GM21381 (cell line): Measurements from ENCODE around the gene OR11H12.
"Not testable (repeated sequence)": the region's sequence is repeated elsewhere in the genome, so short reads cannot be mapped to it uniquely, and the experiment has no call there.

Experiments used
- ATAC-seq: cut with Tn5 transposase; IDR thresholded peaks from one replicate; pipeline ENCODE4 v1.9.1; 2021; ENCODE audit warnings: mild to moderate bottlenecking, moderate library complexity; ENCODE audit not compliant: unreplicated experiment

The OR11H12 gene, protein sequence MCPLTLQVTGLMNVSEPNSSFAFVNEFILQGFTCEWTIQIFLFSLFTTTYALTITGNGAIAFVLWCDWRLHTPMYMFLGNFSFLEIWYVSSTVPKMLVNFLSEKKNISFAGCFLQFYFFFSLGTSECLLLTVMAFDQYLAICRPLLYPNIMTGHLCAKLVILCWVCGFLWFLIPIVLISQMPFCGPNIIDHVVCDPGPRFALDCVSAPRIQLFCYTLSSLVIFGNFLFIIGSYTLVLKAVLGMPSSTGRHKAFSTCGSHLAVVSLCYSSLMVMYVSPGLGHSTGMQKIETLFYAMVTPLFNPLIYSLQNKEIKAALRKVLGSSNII

DNA sequence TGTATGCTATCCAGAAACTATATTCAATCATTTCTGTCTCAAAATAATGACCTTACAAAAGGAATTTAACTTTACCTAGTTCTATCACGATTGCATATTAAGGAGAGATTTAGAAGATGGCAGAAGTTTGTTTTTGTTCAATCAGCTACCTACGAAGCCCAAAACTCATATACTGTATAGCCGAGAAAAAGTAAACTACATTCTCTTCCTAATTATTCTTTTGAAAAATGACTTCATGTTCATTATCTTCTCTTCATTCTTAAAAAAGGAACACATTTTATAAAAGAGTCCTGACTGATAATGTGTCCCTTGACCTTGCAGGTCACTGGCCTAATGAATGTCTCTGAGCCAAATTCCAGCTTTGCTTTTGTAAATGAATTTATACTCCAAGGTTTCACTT lies at the start of gene OR11H12:
Gene OR11H12 (plus strand): TSS at position 301 of the 400 bp plus-strand sequence. CDS start 0 bp downstream, at position 301.
- ATAC-seq, result not testable (repeated sequence)

DNA sequence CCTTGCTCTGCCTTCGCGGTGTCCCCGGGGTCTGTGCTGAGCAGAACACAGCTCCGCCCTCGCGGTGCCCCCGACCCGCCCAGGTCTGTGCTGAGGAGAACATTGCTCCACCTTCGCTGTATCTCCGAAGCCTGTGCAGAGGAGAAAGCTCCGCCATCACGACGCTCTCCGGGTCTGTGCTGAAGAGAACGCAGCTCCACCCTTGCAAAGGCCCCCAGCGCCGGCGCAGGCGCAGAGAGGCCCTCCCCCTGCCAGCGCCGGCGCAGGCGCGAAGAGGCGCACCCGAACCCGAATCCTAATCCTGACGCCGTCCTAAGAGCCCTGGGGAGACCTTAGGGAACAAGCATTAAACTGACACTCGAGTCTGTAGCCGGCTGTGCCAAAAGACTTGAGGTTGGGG lies 18.0 kb upstream of the OR11H12 start:
- not testable (repeated sequence) for ATAC-seq

DNA sequence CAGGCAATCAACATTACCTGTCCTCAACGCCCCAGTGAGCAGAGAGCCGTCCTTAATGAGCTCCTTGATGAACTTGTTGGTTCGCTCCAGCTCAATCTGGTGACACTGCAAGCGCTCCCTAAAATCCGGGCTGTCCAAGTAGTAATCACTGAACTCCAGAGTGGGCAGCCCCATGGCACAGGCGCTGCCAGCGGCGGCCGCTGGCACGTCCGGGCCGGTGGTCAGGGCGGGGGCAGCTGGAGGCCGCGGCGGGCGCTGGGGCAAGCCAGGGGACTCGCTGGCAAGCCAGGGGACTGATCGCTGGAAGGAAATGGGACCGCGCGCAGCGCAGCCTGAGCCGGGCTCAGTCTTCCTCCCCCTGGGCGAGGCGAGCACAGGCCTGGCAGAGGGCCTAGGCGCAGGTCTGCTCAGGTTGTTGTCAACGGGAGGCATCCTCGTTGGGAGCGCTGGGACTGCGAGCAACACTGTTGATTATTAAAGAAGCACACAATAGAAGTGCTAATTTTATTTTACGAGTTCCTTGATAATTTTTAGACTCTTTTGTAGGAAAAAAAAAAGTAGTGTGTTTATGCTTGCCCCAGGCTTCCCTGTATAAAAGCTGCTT lies 25.8 kb downstream of the OR11H12 start:
- ATAC-seq, result not testable (repeated sequence)

GRCh38 chr14:18636066-18636465 lies 35.1 kb downstream of the OR11H12 start:
- not testable (repeated sequence) for ATAC-seq

GRCh38 chr14:18638032-18638431 lies 37.1 kb downstream of the OR11H12 start:
- not testable (repeated sequence) for ATAC-seq

GRCh38 chr14:18638785-18639184 lies 37.9 kb downstream of the OR11H12 start:
- ATAC-seq, result not testable (repeated sequence)

- not testable (repeated sequence) for ATAC-seq
These were observed 45.3 kb downstream of the OR11H12 start for GRCh38 chr14:18646075-18646730.
